Measurements from ENCODE around the gene GRIA2.
"Not testable (repeated sequence)": the region's sequence is repeated elsewhere in the genome, so short reads cannot be mapped to it uniquely, and the experiment has no call there.

Gene GRIA2

GRCh38 chr4:157220371-157220881, at the start of gene GRIA2:
TSS of gene GRIA2 (plus strand) at chr4:157220728. CDS start at chr4:157221043, 315 bp downstream.
- DNase-seq, result no peak

DNA sequence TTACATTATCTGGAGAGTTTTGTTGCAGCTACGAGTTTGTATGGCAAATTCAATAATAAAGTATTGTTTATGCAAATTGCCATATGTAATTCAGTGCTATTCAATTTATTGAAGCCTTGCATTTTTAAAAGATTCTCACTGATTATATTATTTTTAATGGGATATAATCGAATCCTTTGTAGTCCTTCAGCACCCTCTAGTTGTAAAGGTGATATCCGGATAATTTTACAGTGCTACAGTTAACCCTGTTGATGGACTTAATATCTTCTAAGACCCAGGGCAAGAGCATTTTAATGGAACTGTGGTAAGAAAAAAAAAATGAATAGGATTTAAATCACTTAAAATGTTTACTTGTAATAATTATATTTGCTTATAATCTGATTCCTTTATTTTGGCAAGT, 48.5 kb upstream of the GRIA2 start:
- no peak for DNase-seq

- DNase-seq, result not testable (repeated sequence)
Measured at GRCh38 chr4:157180268-157180667, 40.3 kb upstream of the GRIA2 start.

DNA sequence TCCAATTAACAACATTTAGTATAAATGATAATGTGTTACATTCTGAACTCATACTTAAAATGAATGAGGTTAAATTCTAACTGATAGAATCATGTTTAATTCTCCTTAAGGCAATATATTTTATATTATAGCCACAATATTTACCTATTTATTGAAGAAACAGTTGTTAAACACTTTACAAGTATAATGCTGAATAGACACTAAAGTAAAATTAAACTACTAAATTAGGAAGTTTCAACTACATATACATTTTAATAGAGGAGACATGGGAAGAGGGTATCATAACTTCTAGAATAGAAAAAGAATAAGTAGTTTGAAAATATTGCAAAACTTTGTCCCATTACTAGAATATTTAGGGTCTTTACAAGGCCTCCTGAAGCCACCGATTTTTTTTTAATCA, 36.2 kb upstream of the GRIA2 start:
- no peak for DNase-seq

DNA sequence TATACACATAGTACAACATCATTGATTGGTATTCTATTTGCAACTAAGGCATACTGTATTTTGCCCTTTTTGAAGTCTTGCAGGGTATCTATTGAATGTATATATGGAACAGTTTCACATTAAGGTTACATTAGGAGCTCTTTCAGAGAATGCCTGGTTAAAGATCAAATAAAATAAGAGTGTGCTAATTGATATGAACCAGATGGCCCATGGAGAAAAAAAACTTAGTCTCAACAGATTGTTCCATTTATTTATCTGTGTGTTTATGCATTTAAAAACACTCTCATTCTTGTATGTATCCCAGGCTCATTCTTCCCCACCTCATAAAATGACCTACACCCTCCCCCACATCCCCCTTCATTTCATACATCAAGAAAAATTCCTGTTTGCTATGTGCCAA, 35.2 kb upstream of the GRIA2 start:
- DNase-seq, result no peak

DNA sequence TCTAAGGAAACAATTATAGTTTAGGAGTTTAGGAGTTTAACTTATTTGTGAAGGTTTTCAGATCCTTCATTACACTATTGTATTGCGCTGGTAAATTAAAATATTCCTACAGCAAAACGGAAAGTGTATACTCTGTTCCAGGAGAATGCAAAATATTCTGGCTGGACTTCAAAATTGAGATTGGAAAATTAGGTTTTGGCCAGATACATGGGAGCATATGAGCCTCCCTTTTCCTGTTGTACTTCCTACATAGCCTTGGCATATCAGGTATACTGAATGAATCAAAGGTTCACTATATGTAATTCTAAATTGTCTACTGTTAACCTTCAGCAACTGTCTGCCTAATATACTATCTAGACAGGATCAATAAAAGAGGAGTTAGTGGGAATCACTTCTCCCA, 25.2 kb upstream of the GRIA2 start:
- no peak for DNase-seq

DNA sequence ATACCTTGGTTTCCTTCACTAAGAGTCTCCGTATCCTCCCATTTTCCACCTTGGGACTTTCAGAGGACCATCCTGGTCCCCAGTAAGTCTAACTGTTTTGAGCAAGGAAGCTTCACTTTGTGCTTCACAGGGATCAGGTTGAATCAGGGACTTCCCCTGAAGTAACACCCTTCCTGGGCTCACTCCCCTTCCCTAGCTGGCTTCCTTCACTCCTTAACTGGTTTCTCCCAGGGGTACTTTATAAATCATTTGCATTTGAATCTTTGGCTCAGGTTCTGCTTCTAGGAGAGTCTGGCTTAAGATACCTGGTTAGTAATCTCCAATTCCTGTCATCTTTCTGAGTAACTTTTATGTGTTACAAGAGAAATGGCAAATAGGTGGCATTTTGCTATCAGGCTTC, 24.5 kb upstream of the GRIA2 start:
- DNase-seq, result no peak

DNA sequence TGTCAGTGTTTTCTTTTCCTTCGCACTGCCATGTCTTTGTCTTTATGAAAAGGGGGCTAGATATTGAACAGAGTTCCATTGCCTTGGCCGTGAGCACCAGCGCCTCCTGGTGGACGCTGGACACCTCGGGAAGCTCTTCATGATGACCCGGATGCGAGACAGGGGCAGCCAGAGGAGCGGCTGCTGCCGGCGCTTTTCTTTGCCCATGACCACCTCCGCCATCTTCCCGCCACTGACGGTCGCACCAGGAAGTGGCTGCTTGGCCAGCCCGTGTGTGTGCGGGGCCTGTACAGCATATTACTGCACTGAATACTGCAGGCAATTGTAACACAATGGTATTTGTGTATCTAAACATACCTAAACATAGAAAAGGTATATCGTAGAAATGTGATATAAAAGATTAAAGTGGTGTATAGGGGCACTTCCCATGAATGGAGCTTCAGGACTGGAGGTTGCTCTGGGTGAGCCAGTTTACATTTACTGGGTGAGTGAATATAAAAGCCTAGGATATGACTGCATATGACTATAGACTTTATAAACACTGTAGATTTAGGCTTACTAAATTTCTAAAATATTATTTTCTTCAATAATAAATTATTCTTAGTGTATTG, 15.8 kb upstream of the GRIA2 start:
- no peak for DNase-seq

GRCh38 chr4:157217708-157218107, 2.8 kb upstream of the GRIA2 start:
- DNase-seq, result no peak

- DNase-seq, result no peak
Measured at GRCh38 chr4:157219711-157220370, 687 bp upstream of the GRIA2 start.

DNA sequence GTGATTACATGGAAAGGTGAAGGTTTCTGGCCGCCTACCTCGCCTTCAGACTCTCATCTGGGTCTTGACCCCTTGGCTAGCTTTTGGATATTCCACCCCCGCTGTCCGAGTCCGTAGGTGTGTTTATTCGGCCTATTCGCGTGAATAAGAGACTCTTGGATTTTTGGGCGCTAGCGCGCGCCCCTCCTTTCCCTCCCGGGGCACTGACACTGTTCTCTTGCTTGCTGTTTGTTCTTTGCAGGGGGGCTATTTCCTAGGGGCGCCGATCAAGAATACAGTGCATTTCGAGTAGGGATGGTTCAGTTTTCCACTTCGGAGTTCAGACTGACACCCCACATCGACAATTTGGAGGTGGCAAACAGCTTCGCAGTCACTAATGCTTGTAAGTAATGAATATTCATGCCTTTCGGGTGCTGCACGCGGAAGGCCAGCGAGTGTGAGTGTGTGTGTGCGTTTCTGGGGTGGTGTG, 932 bp downstream of the GRIA2 start:
- no peak for DNase-seq

- no peak for DNase-seq
Measured at GRCh38 chr4:157221895-157222770, 1.6 kb downstream of the GRIA2 start.

GRCh38 chr4:157222771-157223160, 2.2 kb downstream of the GRIA2 start:
- no peak for DNase-seq

DNA sequence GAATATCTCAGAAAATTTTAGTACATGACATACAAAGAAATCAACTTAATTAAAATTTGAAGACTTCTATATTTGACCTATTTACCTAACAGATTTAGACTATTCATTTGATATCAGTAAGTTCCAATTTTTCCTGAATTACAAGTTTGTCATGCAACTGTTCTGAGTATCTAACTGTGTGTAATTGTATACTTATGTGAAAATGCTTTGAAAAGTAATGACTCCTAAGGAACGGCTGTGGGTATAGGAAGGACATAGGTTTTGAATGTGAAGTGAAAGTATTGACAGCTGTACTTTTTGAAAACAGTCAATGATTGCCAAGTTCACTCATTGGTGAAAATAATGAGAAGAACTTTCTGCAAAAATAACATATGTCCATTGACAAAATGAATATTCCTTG, 2.9 kb downstream of the GRIA2 start:
- no peak for DNase-seq

DNA sequence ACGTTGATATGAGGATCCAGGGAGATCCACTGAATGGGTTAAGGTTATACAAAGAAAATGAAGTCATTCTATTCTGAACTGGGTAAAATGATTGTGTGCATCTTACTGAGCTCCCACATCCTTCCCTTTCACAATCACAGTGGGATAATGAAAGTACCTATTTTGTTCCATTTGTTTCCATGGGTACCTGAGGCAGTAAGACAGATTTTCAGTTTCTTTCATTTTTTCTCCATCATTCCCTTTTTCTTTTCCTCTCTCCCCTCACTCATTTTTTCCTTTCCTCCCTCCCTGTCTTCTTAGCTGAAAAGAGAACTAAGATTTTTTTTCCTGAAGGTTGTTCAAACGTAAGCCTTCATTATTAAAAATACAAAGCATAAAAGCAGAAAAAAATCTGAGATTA, 4.6 kb downstream of the GRIA2 start:
- no peak for DNase-seq

GRCh38 chr4:157226035-157226434, 5.5 kb downstream of the GRIA2 start:
- DNase-seq, result no peak

DNA sequence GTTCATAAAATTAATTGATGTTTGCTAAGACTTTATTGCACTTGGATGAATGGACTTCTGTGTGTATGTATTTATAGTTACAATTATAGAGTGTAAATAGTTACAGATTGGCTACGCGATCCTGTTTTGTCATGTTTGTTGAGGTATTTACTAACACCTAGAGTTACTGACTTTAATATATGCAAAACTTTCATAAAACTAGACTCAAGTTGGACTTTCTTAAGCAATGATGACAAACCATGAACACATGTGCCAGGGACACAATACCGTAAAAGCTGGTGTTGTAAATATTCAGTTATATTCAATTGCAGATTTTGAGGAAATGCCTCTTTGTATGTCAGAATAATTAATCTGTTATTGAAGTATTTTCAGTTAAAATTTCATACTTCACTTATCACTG, 6.1 kb downstream of the GRIA2 start:
- DNase-seq, result no peak

- no peak for DNase-seq
Measured at GRCh38 chr4:157231525-157231924, 11.0 kb downstream of the GRIA2 start.

GRCh38 chr4:157242871-157243270, 22.3 kb downstream of the GRIA2 start:
- no peak for DNase-seq

GRCh38 chr4:157244348-157244747, 23.8 kb downstream of the GRIA2 start:
- DNase-seq, result no peak

GRCh38 chr4:157245351-157245750, 24.8 kb downstream of the GRIA2 start:
- DNase-seq, result no peak

DNA sequence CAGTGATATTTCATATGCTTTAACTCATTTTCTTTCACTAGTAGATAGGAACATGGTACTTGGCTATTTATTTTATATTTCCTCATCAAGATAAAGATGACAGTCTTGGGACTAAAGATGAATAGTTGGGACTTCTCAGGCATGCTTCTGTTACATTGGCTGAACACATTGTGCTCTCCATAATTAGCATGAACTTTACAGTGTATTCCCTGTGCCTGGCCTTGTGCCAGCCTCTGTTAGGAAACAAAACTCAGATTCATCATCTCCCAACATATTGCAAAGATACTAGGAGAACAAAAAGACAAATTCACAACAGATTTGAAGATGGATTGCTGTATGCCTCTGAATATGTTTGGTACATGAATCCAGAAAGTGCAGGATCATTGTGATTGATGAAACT, 26.4 kb downstream of the GRIA2 start:
- no peak for DNase-seq

DNA sequence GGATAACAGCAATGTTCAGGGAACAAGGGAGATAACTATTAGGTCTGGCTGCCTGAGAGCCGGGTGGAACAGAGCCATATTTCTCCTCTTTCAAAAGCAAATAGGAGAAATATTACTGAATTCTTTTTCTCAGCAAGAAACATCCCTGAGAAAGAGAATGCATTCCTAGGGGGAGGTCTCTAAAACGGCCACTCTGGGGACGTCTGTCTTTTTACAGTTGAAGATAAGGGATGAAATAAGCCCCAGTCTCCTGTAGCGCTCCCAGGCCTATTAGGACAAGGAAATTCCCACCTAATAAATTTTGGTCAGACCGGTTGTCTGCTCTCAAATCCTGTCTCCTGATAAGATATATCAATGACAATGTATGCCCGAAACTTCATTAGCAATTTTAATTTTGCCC, 37.6 kb downstream of the GRIA2 start:
- not testable (repeated sequence) for DNase-seq

- no peak for DNase-seq
Measured at GRCh38 chr4:157265281-157265680, 44.8 kb downstream of the GRIA2 start.

Data from CD4-positive, alpha-beta T cell treated with Interleukin-4 for 4 hours (primary cell).